ENCODE data around the gene ZBTB11. TPM values are rescaled to one million over a fixed set of nuclear protein-coding genes. Genes with fewer than 3 reads are reported as not detected.
"Not testable (repeated sequence)": the region's sequence is repeated elsewhere in the genome, so short reads cannot be mapped to it uniquely, and the experiment has no call there.

ZBTB11 gene
- total and polyA plus RNA-seq, 10 donors: 7.5 to 43.7 (median 25.1) TPM

GRCh38 chr3:101632586-101632985 lies 44.3 kb downstream of the ZBTB11 start:
- no peaks in the 10 kb centered on the region for H3K36me3 ChIP-seq
- no peaks in the 10 kb centered on the region for H3K9me3 ChIP-seq
- DNase-seq: peak; percentile 46
- 78 to 85% (median 83%) methylated on average over 11 of the region's 11 CpGs for WGBS, 5 donors
- H3K27me3 ChIP-seq (replicated peaks in 1 of 7): no peaks in the 10 kb centered on the region
- no peak overlapping the region for H3K27ac ChIP-seq
- TF ChIP-seq POLR2A (IDR thresholded peaks at IDR 0.05): no peak
- no peak for TF ChIP-seq CTCF (IDR thresholded peaks at IDR 0.05 in 8 of 11, conservative IDR thresholded peaks at IDR 0.05 in 3 of 11)
- TF ChIP-seq POLR2AphosphoS5 (IDR thresholded peaks at IDR 0.05): no peak
- intact Hi-C loops (cut with DNase I; ENCODE audit: low total_unique reads): loop anchor here (10.0 kb wide), 1 partner anchor 48 kb away; no protein-coding TSS in a partner anchor
- no peak overlapping the region for H3K4me3 ChIP-seq
- H3K4me1 ChIP-seq: peaks cover 0 to 6% (median 0%) of the 10 kb centered on the region in 6 donors

DNA sequence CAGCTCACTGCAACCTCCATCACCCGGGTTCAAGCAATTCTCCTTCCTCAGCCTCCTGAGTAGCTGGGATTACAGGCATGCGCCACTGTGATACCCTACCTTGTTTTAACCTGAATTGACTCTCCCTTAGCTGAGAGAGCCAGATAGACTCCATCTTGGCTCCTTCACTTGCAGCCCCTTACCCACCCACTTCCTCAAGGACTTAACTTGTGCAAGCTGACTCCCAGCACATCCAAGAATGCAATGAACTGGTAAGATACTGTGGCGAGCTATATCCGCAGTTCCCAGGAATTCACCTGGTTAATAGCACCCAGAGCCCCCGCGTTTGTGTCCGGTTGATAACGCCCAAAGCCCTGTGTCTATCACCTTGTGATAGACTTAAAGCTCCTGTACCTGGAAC lies 45.0 kb downstream of the ZBTB11 start:
- peak; percentile 24 for DNase-seq
- H3K27me3 ChIP-seq (replicated peaks in 1 of 7); H3K4me3 ChIP-seq; H3K27ac ChIP-seq; H3K4me1 ChIP-seq; H3K36me3 ChIP-seq; H3K9me3 ChIP-seq: not testable (repeated sequence)
- intact Hi-C loops (cut with DNase I; ENCODE audit: low total_unique reads): loop anchor here (10.0 kb wide), 1 partner anchor 47 kb away; no protein-coding TSS in a partner anchor
- 91 to 95% (median 93%) methylated on average over 8 of the region's 8 CpGs for WGBS, 5 donors

DNA sequence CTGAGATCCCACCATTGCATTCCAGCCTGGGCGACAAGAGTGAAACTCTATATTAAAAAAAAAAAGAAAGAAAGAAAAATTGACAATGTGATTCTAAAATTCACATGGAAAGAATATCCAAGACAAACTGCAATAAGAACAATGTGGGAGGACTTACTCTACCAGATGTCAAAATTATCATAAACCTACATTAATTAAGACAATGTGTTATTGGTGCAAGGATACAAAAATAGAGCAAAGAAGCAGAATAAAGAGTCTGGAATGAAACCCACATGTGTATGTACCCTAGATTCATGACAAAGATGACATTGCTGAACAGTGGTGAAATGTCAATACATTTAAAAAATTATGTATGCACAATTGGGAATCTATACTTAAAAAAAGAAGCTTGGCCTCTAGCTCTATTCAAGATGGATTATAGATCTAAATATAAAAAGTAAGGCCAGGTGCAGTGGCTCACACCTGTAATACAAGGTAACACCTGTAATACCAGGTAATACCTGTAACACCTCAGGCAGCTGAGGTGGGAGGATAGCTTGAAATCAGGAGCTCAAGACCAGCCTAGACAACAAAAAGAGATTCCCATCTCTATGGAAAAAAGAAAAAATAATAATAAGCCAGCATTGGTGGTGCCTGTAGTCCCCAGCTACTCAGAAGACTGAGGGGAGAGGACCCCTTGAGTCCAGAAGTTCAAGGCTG lies 45.7 kb downstream of the ZBTB11 start:
- no peak overlapping the region for H3K4me3 ChIP-seq
- TF ChIP-seq POLR2A (IDR thresholded peaks at IDR 0.05) (no peak), CTCF (IDR thresholded peaks at IDR 0.05 in 8 of 11, conservative IDR thresholded peaks at IDR 0.05 in 3 of 11) (no peak), POLR2AphosphoS5 (IDR thresholded peaks at IDR 0.05) (no peak)
- H3K36me3 ChIP-seq: no peaks in the 10 kb centered on the region
- no peak overlapping the region for H3K27ac ChIP-seq
- H3K4me1 ChIP-seq: peaks cover 0 to 2% (median 0%) of the 10 kb centered on the region in 6 donors
- intact Hi-C loops (cut with DNase I; ENCODE audit: low total_unique reads): loop anchor here (10.0 kb wide), 1 partner anchor 46 kb away; no protein-coding TSS in a partner anchor
- WGBS, 5 donors: 91 to 97% (median 95%) methylated on average over 1 of the region's 1 CpG
- no peaks in the 10 kb centered on the region for H3K9me3 ChIP-seq
- no peak for DNase-seq
- H3K27me3 ChIP-seq (replicated peaks in 1 of 7): no peaks in the 10 kb centered on the region

GRCh38 chr3:101629219-101629618 lies 47.7 kb downstream of the ZBTB11 start:
- no peaks in the 10 kb centered on the region for H3K36me3 ChIP-seq
- no peak overlapping the region for H3K27ac ChIP-seq
- H3K4me3 ChIP-seq: no peak overlapping the region
- no peaks in the 10 kb centered on the region for H3K27me3 ChIP-seq (replicated peaks in 1 of 7)
- H3K9me3 ChIP-seq: peaks cover 0 to 7% (median 2%) of the 10 kb centered on the region in 8 donors
- intact Hi-C loops (cut with DNase I; ENCODE audit: low total_unique reads): no loop called here
- DNase-seq: no peak
- H3K4me1 ChIP-seq: no peaks in the 10 kb centered on the region
- TF ChIP-seq POLR2AphosphoS5 (IDR thresholded peaks at IDR 0.05) (no peak), POLR2A (IDR thresholded peaks at IDR 0.05) (no peak), CTCF (IDR thresholded peaks at IDR 0.05 in 8 of 11, conservative IDR thresholded peaks at IDR 0.05 in 3 of 11) (no peak)
